HEK293T (cell line): ENCODE measurements around the gene CASKIN1.

Source experiments
- CTCF ChIA-PET: fragments of 350-600 bp; formaldehyde crosslinking; extraction: SDS; loops from one replicate; lab custom pipeline; 2021; ENCODE audit warnings: antibody characterized with exemption, inconsistent platforms; lab: Yijun Ruan, JAX
- POLR2A ChIA-PET: fragments of 350-600 bp; formaldehyde crosslinking; extraction: SDS; loops from one replicate; lab custom pipeline; 2020; ENCODE audit warnings: antibody characterized with exemption, inconsistent platforms; lab: Yijun Ruan, JAX
- DNase-seq: peaks from one replicate; pipeline ENCODE4 v3.0.0; 2012; ENCODE audit warnings: mixed read lengths; ENCODE audit errors: extremely low spot score
- ARNT ChIP-seq: fragments of 450-650 bp; IDR thresholded peaks from 2 replicates; pipeline ENCODE4 v1.6.1; 2017; ENCODE audit warnings: mild to moderate bottlenecking
- BHLHE40 ChIP-seq: fragments of 450-650 bp; IDR thresholded peaks from 2 replicates; pipeline ENCODE4 v1.6.1; 2016; ENCODE audit warnings: mild to moderate bottlenecking, moderate library complexity, borderline replicate concordance
- CTBP1 ChIP-seq: fragments of 450-650 bp; IDR thresholded peaks from 2 replicates; pipeline ENCODE4 v1.6.1; 2016; ENCODE audit warnings: borderline replicate concordance
- ELF4 ChIP-seq: fragments of 450-650 bp; IDR thresholded peaks from 2 replicates; pipeline ENCODE4 v1.6.1; 2017; ENCODE audit warnings: antibody characterized with exemption
- FOXA1 ChIP-seq: fragments of 450-650 bp; IDR thresholded peaks from 2 replicates; pipeline ENCODE4 v1.6.1; 2016; ENCODE audit warnings: mild to moderate bottlenecking
- FOXK2 ChIP-seq: fragments of 450-650 bp; IDR thresholded peaks from 2 replicates; pipeline ENCODE4 v1.6.1; 2016; ENCODE audit warnings: mild to moderate bottlenecking
- FOXM1 ChIP-seq: fragments of 450-650 bp; IDR thresholded peaks from 2 replicates; pipeline ENCODE4 v1.6.1; 2017; ENCODE audit warnings: mild to moderate bottlenecking, borderline replicate concordance
- HDGF ChIP-seq: fragments of 450-650 bp; IDR thresholded peaks from 2 replicates; pipeline ENCODE4 v1.6.1; 2017; ENCODE audit warnings: antibody characterized with exemption, borderline replicate concordance
- L3MBTL2 ChIP-seq: fragments of 450-650 bp; conservative IDR thresholded peaks from 2 replicates; pipeline ENCODE4 v1.6.1; 2016; ENCODE audit warnings: mild to moderate bottlenecking
- LEF1 ChIP-seq: fragments of 450-650 bp; IDR thresholded peaks from 2 replicates; pipeline ENCODE4 v1.6.1; 2017; ENCODE audit warnings: mild to moderate bottlenecking, borderline replicate concordance
- NFRKB ChIP-seq: fragments of 450-650 bp; IDR thresholded peaks from 2 replicates; pipeline ENCODE4 v1.6.1; 2016; ENCODE audit warnings: mild to moderate bottlenecking, moderate library complexity
- SP1 ChIP-seq: fragments of 450-650 bp; IDR thresholded peaks from 2 replicates; pipeline ENCODE4 v1.6.1; 2017
- SUZ12 ChIP-seq: fragments of 450-650 bp; IDR thresholded peaks from 2 replicates; pipeline ENCODE4 v1.6.1; 2016; ENCODE audit warnings: mild to moderate bottlenecking
- TARDBP ChIP-seq: fragments of 450-650 bp; IDR thresholded peaks from 2 replicates; pipeline ENCODE4 v1.6.1; 2016
- ZNF384 ChIP-seq: fragments of 450-650 bp; IDR thresholded peaks from 2 replicates; pipeline ENCODE4 v1.6.1; 2016
- TF ChIP-seq, protein P1 (sequence below): fragments of 450-650 bp; IDR thresholded peaks from 2 replicates; pipeline ENCODE4 v1.6.1; 2016

The CASKIN1 gene

DNA sequence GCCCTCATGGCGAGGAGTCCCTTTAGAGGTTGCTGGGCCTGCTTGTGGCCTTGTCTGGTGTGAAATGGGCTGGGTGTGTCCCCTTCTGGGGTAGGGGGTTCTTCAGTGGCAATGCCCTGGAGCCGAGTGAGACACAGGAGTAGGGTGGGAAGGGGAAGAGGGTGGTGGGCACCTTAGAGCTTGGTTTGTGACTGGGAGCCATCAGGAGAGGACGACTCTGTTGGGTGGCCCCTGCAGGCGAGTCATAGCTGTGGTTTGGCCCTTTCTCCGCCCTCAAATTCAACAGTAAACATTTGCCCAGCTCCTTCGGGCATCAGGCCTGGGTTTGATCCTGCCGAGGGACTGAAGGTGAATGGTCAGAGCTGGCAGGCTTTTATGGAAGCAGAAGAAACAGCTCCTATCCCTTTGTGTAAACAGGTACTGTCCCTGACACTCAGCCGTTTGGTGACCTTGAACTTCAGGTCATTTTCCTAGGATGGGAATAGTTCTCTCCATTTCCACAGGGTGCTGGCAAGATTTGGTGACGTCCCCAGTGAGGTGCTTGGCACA, 29.9 kb upstream of the CASKIN1 start:
- no peak for TF ChIP-seq HDGF
- TF ChIP-seq FOXM1: no peak
- no peak for TF ChIP-seq NFRKB
- TF ChIP-seq FOXA1: no peak
- no peak for TF ChIP-seq BHLHE40
- no peak for TF ChIP-seq FOXK2
- TF ChIP-seq L3MBTL2: no peak
- no peak for TF ChIP-seq LEF1
- no peak for DNase-seq
- POLR2A ChIA-PET: interaction anchor here (1.0 to 5.4 kb wide), 4 partner anchors 11 to 71 kb away, joined by 3 to 34 read pairs (median 3); partner anchors contain the start of genes ECI1, PGP and TRAF7
- CTCF ChIA-PET: no interaction called here

DNA sequence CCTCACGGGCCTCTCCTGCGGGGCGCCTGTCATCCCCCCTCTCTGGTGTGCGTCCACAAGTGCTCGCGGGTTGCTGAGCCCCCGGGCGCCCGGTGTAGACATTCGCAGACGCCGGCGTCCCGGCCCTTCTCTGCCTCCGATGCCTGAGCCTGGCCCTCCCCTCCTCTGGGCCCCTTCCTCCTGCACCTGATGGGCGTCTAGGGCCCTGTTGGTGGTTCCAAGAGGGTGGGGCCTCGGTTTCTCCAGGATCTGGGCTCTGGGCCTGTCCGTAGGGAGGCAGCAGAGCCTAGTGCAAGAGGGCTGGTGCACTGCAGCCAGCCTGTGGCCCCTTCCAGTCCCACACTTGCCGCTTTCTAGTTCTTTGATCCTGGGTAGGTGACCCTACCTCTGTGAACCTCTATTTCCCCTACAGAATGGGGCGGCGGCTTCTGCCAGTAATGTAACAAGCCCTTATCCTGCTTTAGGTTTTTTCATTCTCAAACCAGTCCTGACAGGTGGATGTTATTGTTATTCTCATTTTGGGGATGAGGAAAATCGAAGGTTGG, 27.6 kb upstream of the CASKIN1 start:
- ChIA-PET CTCF (no interaction called here), POLR2A (interaction anchor here (0.6 to 5.4 kb wide), 7 partner anchors 9 to 260 kb away, joined by 3 to 34 read pairs (median 4); partner anchors contain the start of genes DNASE1L2, ECI1, PGP and RPS2)
- peak; percentile 45 for DNase-seq
- no peak for TF ChIP-seq ARNT

DNA sequence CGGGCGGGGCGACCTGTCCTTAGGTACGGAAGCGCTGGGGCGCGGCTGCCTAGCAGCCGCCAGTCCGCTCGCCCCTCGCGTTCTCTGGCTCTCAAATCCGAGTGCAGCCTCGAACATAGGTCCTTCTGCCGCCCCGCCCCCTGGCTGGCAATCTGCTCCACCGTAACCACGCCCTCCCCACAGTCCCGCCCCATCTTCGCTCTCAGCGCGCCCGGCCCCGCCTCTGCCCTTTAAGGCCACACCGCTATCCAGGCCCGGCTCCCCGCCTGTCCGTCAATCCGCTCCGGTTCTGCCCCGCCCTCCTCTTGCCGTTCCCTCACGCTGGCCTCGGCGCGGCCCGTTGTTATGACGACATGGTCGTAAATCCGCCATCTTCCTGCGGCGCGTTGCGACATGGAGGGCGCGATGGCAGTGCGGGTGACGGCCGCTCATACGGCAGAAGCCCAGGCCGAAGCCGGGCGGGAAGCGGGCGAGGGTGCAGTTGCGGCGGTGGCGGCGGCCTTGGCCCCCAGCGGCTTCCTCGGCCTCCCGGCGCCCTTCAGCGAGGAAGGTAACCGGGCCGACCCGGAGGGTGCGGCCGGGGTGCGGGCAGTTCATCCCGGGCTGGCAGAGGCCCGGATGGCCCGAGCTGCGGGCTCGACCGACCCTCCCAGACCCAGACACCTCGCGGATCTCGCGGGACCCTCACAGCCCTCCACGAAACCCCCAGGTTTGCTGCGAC, 27.0 kb upstream of the CASKIN1 start, which contains the start of gene E4F1:
Gene E4F1, plus strand, starts transcription at position 371 of the 721 bp plus-strand sequence. Its CDS starts 23 bp downstream, at position 394.
- no peak for TF ChIP-seq HDGF
- TF ChIP-seq, protein P1, sequence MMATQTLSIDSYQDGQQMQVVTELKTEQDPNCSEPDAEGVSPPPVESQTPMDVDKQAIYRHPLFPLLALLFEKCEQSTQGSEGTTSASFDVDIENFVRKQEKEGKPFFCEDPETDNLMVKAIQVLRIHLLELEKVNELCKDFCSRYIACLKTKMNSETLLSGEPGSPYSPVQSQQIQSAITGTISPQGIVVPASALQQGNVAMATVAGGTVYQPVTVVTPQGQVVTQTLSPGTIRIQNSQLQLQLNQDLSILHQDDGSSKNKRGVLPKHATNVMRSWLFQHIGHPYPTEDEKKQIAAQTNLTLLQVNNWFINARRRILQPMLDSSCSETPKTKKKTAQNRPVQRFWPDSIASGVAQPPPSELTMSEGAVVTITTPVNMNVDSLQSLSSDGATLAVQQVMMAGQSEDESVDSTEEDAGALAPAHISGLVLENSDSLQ: peak; percentile 99
- CTCF ChIA-PET: no interaction called here
- POLR2A ChIA-PET: interaction anchor here (0.6 to 5.4 kb wide), 5 partner anchors 8 to 47 kb away, joined by 4 to 34 read pairs (median 4); partner anchors contain the start of genes DNASE1L2, ECI1 and PGP
- DNase-seq: peak; percentile 99

DNA sequence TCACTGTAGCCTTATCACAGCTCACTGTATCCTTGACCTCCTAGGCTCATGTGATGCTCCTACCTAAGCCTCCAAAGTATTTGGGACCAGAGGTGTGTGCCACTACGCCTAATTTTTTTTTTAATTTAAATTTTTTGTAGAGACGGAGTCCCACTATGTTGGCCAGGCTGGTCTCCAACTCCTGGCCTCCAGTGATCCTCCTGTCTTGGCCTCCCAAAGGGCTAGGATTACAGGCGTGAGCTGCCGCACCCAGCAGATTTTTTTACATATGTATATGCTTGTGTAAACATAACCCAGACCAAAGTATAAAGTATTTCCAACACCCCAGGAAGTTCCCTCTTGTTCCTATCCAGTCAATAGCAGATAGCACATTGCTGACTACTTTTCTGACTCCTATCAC, 19.9 kb upstream of the CASKIN1 start:
- TF ChIP-seq ELF4 (no peak), LEF1 (no peak), FOXM1 (no peak), ARNT (no peak), FOXA1 (no peak), BHLHE40 (no peak), ZNF384 (no peak), TARDBP (no peak), CTBP1 (no peak), HDGF (no peak), FOXK2 (no peak)
- TF ChIP-seq, protein P1: no peak
- no peak for DNase-seq
- ChIA-PET POLR2A (interaction anchor here (0.9 to 3.7 kb wide), 6 partner anchors 9 to 35 kb away, joined by 3 to 34 read pairs (median 6); partner anchors contain the start of genes E4F1 and ECI1), CTCF (no interaction called here)

DNA sequence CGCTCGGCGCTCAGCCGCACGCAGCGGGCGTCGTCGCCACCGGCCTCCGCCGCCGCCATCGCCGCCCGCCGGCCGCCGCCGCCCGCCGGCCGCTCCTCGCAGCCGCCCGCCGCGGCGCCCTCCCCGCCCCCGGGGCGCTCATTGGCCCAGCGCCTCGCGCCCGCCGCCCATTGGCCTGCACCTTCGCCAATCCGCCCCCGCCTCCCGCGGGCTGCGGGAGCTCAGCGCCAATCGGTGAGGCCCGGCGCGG, 18.2 kb upstream of the CASKIN1 start, which contains the start of gene PGP:
Gene PGP, minus strand, starts transcription at position 122 of the 250 bp plus-strand sequence. Its CDS starts 63 bp downstream, at position 59.
- no peak for DNase-seq
- CTCF ChIA-PET: interaction anchor here (0.6 kb wide), 2 partner anchors 59 to 74 kb away, joined by 3 read pairs; no protein-coding TSS in a partner anchor
- TF ChIP-seq FOXK2: no peak
- TF ChIP-seq ZNF384: no peak
- no peak for TF ChIP-seq L3MBTL2
- TF ChIP-seq NFRKB: no peak
- no peak for TF ChIP-seq FOXA1
- TF ChIP-seq CTBP1: no peak
- no peak for TF ChIP-seq SUZ12
- TF ChIP-seq LEF1: no peak; the same call in 1 of the 2 replicates
- no peak for TF ChIP-seq ARNT
- TF ChIP-seq TARDBP: no peak
- TF ChIP-seq ELF4: no peak
- TF ChIP-seq, protein P1: no peak
- no peak; the same call in 1 of the 2 replicates for TF ChIP-seq FOXM1
- TF ChIP-seq HDGF: no peak
- no peak for TF ChIP-seq SP1
- no peak for TF ChIP-seq BHLHE40
- POLR2A ChIA-PET: interaction anchor here (0.6 to 3.7 kb wide), 12 partner anchors 9 to 250 kb away, joined by 3 to 34 read pairs (median 8); partner anchors contain the start of genes E4F1, ECI1, MLST8 and RPS2
